Hepatocyte (in vitro differentiated cells): ENCODE results near the gene SERPINA5. TPM values are rescaled to one million over a fixed set of nuclear protein-coding genes. Genes with fewer than 3 reads are reported as not detected.

Experiments used
- DNase-seq: peaks from one replicate; pipeline ENCODE4 v3.0.0-alpha.2; 2016; ENCODE audit warnings: low spot score
- H2AFZ ChIP-seq: fragments of 200-600 bp; sonication (generic); 2 replicates; pipeline ENCODE4 v1.6.0; 2016; ENCODE audit warnings: antibody characterized with exemption, mild to moderate bottlenecking
- H3K27ac ChIP-seq: fragments of 200-600 bp; sonication (generic); 2 replicates; pipeline ENCODE4 v1.5.1; 2016; ENCODE audit warnings: mild to moderate bottlenecking
- H3K27me3 ChIP-seq: fragments of 200-600 bp; sonication (generic); 2 replicates; pipeline ENCODE4 v1.6.1; 2016
- H3K36me3 ChIP-seq: fragments of 200-600 bp; sonication (generic); replicated peaks from 2 replicates; pipeline ENCODE4 v1.5.1; 2016; ENCODE audit warnings: low read depth; ENCODE audit not compliant: insufficient read depth
- H3K4me1 ChIP-seq: fragments of 200-600 bp; sonication (generic); 2 replicates; pipeline ENCODE4 v1.5.1; 2016; ENCODE audit warnings: mild to moderate bottlenecking, moderate library complexity; ENCODE audit not compliant: insufficient read depth
- H3K4me2 ChIP-seq: fragments of 200-600 bp; sonication (generic); 2 replicates; pipeline ENCODE4 v1.6.0; 2016
- H3K4me3 ChIP-seq: fragments of 200-600 bp; sonication (generic); 2 replicates; pipeline ENCODE4 v1.5.1; 2016; ENCODE audit warnings: mild to moderate bottlenecking
- H3K79me2 ChIP-seq: fragments of 200-600 bp; sonication (generic); 2 replicates; pipeline ENCODE4 v1.6.0; 2017; ENCODE audit warnings: mild to moderate bottlenecking
- H3K9me2 ChIP-seq: fragments of 200-600 bp; sonication (generic); replicated peaks from 2 replicates; pipeline ENCODE4 v1.6.0; 2017; ENCODE audit warnings: mild to moderate bottlenecking; ENCODE audit not compliant: insufficient read depth
- H3K9me3 ChIP-seq: fragments of 200-600 bp; sonication (generic); 2 replicates; pipeline ENCODE4 v1.5.1; 2016; ENCODE audit warnings: low read depth, mild to moderate bottlenecking
- H4K20me1 ChIP-seq: fragments of 200-600 bp; sonication (generic); 2 replicates; pipeline ENCODE4 v1.6.0; 2016; ENCODE audit warnings: mild to moderate bottlenecking; ENCODE audit not compliant: insufficient read depth, poor library complexity, severe bottlenecking
- EZH2 ChIP-seq: fragments of 200-600 bp; sonication (generic); IDR thresholded peaks from 2 replicates; pipeline ENCODE4 v1.6.1; 2016; ENCODE audit warnings: antibody characterized with exemption, mild to moderate bottlenecking, borderline replicate concordance
- EZH2phosphoT487 ChIP-seq: fragments of 200-600 bp; sonication (generic); IDR thresholded peaks from one replicate; pipeline ENCODE4 v1.6.1; 2018; ENCODE audit warnings: antibody characterized with exemption, mild to moderate bottlenecking, low read depth, moderate library complexity; ENCODE audit not compliant: unreplicated experiment, severe bottlenecking
- WGBS: methylation state at CpG from one replicate; pipeline ENCODE4 v1.1.6; 2016; ENCODE audit warnings: low lambda C conversion rate; ENCODE audit errors: missing lambda C conversion rate; 5-methylcytosine and 5-hydroxymethylcytosine counted together
- polyA plus RNA-seq: library from polyadenylated mRNA; unstranded; fragments of >200 nt; fragmentation: Nextera tagmentation; extraction: Ambion mirVana; gene quantifications from 2 replicates; pipeline ENCODE4 v1.2.1, GENCODE V29; 2016
- total RNA-seq: library from RNA; depleted of rRNA; stranded (reverse); fragments of >200 nt; gene quantifications from 2 replicates; pipeline ENCODE4 v1.2.3, GENCODE V29; 2014
- TF ChIP-seq, protein P1 (sequence below): fragments of 200-600 bp; sonication (generic); IDR thresholded peaks from 2 replicates; pipeline ENCODE4 v1.5.1; 2016; ENCODE audit warnings: antibody characterized with exemption, mild to moderate bottlenecking; ENCODE audit not compliant: poor library complexity

Gene SERPINA5
- total and polyA plus RNA-seq, 2 experiments from 2014 or later = 88.8 to 98.7 TPM

DNA sequence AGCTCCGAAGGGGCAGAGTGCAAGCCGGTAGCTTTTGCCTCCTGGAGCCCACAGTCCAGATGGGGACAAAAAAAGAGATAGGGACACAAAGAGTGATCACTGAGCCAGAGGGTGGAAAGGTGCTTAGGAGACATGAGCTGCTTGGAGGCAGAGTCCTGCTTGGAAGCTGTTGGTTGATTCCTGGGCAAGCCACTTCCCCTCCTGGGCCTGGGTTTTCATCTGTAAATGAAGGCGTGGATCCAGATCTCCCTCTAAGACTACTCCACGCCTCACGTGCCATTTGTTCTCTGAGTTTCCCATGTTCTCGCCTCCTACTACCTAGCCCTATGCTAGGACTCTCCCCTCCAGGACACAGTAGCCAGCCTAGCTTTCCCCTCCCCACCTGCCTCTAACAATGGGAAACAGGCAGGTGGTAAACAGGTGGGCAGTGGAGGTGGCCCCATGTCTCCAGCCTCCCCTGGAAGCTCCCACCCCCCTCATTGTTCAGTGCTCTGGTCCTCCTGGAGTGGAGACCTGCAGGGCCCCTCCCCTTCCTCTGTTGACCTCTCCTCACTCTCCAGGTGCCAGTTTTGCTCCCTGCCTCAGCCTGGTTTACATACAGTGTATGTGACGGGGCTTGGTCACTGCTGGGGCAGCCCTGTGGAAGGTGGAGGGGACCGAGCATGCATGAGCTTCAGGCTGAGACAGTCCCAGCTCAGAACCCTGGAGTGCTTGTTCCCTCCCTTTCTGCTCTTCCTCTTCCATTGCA, 34.8 kb downstream of the SERPINA5 start:
- Histone ChIP-seq H3K4me1 (peaks cover 15% of the 10 kb centered on the region), H3K27me3 (no peaks in the 10 kb centered on the region), H3K36me3 (no peaks in the 10 kb centered on the region), H2AFZ (no peak overlapping the region), H3K79me2 (no peaks in the 10 kb centered on the region), H3K9me2 (no peaks in the 10 kb centered on the region), H3K9me3 (no peaks in the 10 kb centered on the region), H3K27ac (no peak overlapping the region), H3K4me2 (no peak overlapping the region), H4K20me1 (no peaks in the 10 kb centered on the region), H3K4me3 (no peak overlapping the region)
- no peak for DNase-seq
- no peak for TF ChIP-seq EZH2
- TF ChIP-seq, protein P1, sequence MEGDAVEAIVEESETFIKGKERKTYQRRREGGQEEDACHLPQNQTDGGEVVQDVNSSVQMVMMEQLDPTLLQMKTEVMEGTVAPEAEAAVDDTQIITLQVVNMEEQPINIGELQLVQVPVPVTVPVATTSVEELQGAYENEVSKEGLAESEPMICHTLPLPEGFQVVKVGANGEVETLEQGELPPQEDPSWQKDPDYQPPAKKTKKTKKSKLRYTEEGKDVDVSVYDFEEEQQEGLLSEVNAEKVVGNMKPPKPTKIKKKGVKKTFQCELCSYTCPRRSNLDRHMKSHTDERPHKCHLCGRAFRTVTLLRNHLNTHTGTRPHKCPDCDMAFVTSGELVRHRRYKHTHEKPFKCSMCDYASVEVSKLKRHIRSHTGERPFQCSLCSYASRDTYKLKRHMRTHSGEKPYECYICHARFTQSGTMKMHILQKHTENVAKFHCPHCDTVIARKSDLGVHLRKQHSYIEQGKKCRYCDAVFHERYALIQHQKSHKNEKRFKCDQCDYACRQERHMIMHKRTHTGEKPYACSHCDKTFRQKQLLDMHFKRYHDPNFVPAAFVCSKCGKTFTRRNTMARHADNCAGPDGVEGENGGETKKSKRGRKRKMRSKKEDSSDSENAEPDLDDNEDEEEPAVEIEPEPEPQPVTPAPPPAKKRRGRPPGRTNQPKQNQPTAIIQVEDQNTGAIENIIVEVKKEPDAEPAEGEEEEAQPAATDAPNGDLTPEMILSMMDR = no peak
- no peak for TF ChIP-seq EZH2phosphoT487
- 89% methylated on average over 8 of the region's 8 CpGs for WGBS

- Histone ChIP-seq H3K36me3 (no peaks in the 10 kb centered on the region), H3K9me2 (no peaks in the 10 kb centered on the region), H3K27me3 (no peaks in the 10 kb centered on the region), H3K4me3 (no peak overlapping the region), H3K4me2 (no peak overlapping the region), H3K4me1 (peaks cover 13% of the 10 kb centered on the region), H4K20me1 (no peaks in the 10 kb centered on the region), H3K27ac (no peak overlapping the region), H2AFZ (no peak overlapping the region), H3K9me3 (no peaks in the 10 kb centered on the region), H3K79me2 (no peaks in the 10 kb centered on the region)
- DNase-seq = no peak
- 86% methylated on average over 5 of the region's 5 CpGs for WGBS
- TF ChIP-seq, protein P1 = no peak
- TF ChIP-seq EZH2 = no peak
- no peak for TF ChIP-seq EZH2phosphoT487
Observed at GRCh38 chr14:94617366-94617941, 36.2 kb downstream of the SERPINA5 start.

- H3K4me2 ChIP-seq = no peak overlapping the region
- no peak overlapping the region for H3K4me3 ChIP-seq
- H3K9me2 ChIP-seq = no peaks in the 10 kb centered on the region
- peaks cover 6% of the 10 kb centered on the region for H3K4me1 ChIP-seq
- no peak overlapping the region for H3K27ac ChIP-seq
- no peaks in the 10 kb centered on the region for H3K27me3 ChIP-seq
- H3K79me2 ChIP-seq = no peaks in the 10 kb centered on the region
- no peak for DNase-seq
- 86% methylated on average over 3 of the region's 3 CpGs for WGBS
- TF ChIP-seq, protein P1 = no peak
- TF ChIP-seq EZH2 = no peak
- no peak for TF ChIP-seq EZH2phosphoT487
- no peaks in the 10 kb centered on the region for H4K20me1 ChIP-seq
- no peak overlapping the region for H2AFZ ChIP-seq
- no peaks in the 10 kb centered on the region for H3K36me3 ChIP-seq
- no peaks in the 10 kb centered on the region for H3K9me3 ChIP-seq
Observed at GRCh38 chr14:94617988-94618822, 37.0 kb downstream of the SERPINA5 start.
